Activated T-helper 9 cell treated with anti-CD3 and anti-CD28 coated beads, Interleukin-2, amount 50 U/mL, for 16 hours (primary cell): Measurements from ENCODE around the gene PLVAP.

ENCODE experiments used
- DNase-seq: peaks from one replicate; pipeline ENCODE4 v3.0.0-alpha.2; 2020; ENCODE audit warnings: low read depth

PLVAP gene

DNA sequence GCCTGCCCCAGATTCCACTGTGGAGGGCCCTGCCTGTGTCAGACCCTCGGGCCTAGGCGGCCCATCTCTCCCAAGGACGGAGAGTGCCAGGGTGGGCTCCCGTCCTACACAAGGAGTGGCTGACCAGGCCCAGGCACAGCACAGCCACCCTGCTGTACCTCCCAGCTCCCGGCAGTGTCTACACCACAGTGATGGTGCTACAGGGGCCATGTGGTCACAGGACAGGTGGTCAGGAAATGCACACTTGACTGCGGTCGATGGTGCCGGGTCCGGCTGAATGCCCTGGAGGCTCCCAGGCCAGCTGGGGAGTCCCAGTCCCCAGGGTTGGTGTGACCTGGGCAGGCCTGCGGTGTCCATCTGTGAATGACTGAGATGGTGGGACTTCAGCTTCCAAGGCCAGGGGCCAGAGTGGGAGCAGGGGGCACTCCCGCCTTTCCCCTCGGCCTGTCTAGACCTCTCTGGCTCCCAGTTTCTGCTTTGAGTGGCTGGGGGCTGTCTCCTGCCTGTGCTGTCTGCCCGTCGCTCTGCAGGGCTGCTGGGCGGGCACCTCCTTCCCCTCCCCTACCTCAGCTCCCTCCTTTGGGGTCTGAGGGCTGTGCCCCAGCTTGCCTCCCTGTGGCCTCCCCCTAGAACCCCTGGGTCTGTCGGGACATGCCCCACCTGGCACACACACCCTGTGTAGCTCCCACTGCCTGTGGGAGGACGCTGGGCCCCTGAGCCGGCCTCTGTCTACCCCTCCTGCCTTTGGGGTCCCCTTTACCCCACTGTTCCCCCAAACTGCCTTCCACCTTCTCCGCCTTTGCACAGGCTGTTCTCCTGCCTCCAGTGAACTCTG, 55.3 kb downstream of the PLVAP start:
- no peak for DNase-seq

DNA sequence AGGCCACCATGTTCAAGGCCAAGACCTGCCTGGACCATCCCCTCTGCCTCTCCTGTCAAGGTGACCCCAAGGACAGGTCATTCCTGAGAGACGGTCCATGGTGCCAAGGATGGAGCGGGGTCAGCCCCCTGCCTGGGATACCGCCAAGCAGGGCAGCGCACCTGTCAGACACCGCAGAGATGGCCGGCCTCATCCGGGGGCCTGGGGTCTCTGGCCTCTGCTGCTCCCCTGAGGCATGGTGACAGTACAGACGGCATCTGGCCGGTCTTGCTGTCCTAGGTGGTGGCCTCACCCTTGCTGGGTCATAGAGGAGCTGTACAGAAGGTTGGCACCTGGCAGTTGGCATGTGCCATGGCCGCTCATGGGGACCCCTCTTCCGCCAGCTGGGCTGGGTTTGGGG, 56.7 kb downstream of the PLVAP start:
- DNase-seq = no peak

- no peak for DNase-seq
Observed at GRCh38 chr19:17319473-17320238, 57.5 kb downstream of the PLVAP start.

DNA sequence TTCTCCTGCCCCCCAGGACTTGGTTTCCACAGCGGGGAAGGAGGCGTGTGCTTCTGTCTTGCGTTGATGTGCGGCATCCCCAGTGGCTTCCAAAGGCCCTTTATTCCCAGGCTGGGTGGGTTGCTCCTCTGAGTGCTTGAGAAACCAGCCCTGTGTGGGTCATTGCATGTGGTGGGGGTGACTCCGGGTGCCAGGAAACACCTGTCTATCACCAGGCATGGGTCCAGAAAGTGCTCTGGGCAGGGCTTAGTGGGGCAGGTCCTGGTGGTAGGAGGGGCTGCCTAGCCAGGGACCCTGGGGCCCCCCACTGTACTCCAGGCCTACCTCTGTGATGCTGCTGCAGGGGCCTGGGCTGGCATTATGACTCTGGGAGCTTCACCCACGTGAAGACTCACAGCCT, 58.2 kb downstream of the PLVAP start:
- DNase-seq = no peak

GRCh38 chr19:17314007-17314593, 63.0 kb downstream of the PLVAP start:
- no peak for DNase-seq

DNA sequence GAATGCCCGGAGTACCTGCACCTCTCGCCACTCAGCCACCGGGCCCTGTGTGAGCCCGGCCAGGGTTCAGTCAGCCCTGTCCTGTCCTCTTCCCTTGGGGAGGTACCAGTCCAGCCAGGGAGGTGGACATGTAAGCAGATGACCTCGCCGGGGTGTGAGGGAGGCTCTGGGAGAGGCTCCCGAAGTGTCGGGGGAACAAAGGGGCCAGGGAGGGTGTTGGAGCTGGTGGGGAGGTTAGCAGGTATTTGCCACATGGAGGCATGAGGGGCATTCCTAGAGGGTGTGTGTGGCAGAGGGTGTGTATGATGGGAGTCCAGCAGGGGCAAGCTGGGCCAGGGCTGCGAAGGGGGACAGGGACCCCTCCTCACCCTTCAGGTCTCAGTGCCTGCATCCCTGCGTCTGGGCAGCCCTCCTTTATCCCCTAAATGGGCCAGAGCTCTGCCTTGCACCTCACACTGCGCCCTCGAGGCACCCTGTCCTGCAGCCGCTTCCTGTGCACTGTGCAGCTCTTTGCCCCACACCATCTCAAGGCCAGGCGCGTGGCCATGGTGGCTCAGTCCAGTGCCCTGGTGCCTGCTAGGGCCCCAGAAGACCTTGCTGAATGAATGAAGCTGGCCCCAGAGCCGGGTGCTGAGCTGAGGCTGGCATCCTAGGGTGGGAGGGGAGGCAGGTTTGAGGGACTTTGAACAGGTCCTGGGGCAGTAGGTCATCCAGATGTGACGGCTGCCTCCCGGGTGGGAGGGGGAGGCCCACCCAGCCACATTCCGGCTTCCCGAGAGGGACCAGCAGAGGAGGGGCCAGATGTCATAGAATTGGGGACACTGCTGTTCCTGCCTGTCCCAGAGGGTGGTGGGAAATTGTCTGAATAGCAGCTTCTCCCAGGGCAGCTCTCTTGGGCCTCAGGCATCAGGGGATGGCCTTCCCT, 64.7 kb downstream of the PLVAP start:
- DNase-seq = no peak

GRCh38 chr19:17311455-17312188, 65.5 kb downstream of the PLVAP start:
- DNase-seq = no peak

DNA sequence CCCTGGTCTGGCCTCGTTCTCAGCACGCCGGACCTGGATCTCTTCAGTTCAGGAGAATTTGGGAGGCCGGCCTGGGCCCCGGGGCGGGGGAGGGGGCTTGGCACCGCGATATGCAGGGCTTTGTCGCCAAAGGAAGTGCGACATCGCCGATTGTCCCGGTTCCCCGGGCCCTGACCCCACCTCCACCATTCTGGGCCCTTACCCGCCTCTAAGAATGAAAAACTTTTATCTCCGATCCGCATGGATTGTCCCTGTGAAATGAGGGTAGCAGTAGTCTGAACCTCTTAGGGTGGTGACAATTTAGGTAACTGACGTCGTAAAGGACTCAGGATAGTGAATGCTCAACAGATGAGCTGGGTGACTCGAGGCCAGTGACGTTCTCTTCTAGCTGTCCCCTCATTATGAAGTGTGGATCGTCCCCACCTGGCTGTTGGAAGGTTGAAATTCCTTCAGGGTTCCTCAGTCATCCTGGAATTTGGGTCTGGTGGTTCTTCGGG, 67.1 kb downstream of the PLVAP start:
- DNase-seq = no peak

DNA sequence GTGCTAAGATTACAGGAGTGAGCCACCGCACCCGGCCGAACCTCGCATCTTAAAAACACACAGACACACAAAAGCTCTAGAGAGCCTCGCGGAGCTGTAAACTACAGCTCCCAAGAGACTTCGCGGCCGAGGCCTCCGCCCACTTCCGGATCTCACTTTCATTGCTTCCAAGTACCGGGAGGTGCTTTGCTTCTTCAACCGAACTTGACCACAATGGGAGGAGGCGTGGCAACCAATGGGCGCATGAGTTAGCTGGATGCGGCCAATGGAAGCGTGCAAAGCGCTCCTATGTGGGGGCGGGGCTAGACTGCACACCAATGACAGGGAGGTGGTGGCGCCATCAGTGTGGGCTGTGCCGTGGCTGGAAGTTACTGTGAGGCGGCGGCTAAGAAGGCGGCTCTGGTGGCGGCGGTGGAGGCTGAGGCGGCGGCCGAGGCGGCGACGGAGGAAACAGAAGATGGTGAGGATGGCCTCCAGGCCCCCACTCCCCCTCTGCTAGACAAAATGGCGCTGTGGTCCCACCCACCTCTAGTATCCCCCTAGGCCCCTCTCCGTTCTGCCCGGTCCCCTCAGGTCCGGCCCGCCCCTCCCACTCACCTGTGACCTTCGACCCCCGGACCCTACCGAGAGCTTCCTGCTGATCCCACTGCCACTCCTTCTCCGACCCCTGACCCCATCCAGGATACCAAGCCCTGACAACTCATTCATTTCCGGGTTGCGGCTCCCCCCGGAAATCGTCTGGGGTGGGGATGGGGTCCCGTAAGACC, 67.8 kb downstream of the PLVAP start, which contains the start of gene DDA1:
DDA1 (plus strand) TSS at position 366 of the 767 bp plus-strand sequence; CDS start at position 458, 92 bp downstream.
- DNase-seq = peak; percentile 99

DNA sequence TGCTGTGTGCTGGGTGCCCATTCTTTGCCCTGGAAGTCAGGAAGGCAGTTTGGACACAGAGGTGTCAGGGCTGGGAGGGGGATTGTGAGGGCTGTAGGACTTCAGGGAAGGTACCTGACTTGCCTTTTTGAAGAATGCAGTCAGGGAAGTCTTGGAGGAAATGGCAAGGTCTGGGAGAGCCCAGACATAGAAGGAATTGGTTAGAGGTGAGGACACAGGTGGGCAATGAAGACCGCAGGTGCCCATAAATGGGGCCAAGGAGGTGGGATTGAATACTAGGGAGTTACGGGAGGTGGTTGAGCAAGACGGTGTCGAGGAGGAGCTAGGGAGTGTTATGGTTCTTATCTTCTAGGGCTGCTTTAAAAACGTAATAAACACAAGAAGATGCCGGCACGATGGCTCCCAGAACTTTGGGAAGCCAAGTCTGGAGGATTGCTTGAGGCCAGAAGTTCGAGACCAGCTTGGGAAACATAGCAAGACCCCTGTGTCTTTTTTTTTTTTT, 69.2 kb downstream of the PLVAP start:
- DNase-seq = no peak

DNA sequence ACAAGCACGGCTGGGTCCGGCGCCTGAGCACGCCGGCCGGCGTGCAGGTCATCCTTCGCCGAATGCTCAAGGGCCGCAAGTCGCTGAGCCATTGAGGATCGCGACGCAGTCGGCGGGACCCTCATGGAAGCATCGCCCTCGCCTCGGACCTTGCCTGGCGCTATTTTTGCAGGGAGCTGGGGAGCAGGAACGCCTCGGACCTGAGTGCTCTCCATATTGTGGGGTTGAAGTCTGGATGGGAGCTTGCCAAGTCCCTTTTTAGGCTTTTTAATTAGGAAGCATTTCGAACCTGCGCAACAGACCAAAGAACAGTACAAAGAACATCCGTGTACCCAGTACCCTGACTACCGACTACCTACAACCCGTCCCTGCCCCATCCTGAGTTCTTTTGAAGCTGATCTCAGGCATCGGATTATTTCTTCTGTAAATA, 70.8 kb downstream of the PLVAP start:
- DNase-seq = no peak

DNA sequence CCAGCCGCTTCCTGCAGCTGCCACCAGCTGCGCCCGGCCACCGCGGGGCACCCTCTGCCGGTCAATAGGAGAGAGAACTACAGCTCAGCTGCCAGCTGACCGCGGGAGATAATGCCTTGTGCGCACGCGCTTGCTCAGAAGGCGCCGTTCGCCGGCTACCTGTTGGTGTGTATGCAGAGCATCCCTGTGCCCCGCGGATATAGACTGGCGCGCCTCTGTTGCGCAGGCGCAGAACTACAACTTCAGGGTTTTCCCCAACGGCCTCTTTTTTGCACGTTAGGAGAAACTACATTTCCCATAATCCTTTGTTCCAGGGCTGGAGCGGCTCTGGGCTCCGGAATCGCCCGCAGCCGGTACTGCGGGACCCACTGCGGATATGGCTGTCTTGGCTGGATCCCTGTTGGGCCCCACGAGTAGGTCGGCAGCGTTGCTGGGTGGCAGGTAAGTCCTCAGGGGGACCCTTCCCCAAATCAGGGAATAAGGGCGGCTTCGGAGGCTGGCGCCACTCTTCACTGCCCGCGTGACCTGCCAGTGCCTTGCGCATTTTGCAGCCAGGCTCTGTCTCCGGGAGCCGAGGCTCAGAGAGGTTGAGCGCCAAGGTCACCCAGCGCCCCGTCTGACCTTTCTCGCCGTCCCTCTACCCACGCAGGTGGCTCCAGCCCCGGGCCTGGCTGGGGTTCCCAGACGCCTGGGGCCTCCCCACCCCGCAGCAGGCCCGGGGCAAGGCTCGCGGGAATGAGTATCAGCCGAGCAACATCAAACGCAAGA, 71.4 kb downstream of the PLVAP start, which contains the start of gene MRPL34:
MRPL34 (plus strand) TSS at position 356 of the 768 bp plus-strand sequence; CDS start at position 377, 21 bp downstream.
- peak; percentile 91 for DNase-seq

- DNase-seq = no peak
Observed at GRCh38 chr19:17305216-17305516, 72.0 kb downstream of the PLVAP start.

DNA sequence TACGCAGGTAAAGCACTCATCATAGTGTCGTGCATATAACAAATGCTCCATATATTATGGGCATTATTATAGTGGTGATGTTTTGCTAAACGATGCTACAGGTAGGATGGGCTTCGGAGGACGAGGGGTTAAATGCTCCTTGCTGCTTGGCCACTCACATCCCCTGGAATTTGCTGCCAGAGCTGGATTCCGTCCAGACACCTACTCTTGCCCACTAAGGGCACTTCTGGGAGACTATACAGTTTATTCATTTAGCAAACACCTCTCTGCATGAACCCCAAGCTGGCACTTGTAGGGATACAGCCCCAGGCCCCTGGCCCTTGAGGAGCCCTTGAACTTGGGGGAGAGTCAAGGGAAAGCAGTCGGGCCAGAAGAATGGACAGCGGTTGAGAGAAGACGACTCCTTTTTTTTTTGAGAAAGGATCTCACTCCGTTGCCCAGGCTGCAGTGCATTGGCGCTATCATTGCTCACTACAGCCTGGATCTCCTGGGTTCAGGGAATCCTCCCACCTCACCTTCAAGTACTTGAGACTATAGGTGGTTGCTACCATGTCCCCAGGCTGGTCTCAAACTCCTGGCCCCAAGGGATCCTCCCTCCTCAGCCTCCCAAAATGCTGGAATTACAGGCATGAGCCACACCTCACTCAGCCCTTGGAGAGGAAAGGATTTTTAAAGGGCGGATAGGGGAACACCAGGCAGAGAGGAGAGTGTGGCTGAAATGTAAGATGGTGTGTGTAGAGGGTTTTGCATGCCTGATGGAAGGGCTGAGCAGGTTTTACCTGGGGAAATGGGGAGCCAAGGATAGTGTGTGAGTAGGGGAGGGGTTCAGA, 72.5 kb downstream of the PLVAP start:
- no peak for DNase-seq

- DNase-seq = no peak
Observed at GRCh38 chr19:17303940-17304267, 73.2 kb downstream of the PLVAP start.

- peak; percentile 89 for DNase-seq
Observed at GRCh38 chr19:17303167-17303939, 73.8 kb downstream of the PLVAP start, which contains the start of gene ABHD8. TSS of gene ABHD8 (minus strand) at chr19:17303425. CDS start at chr19:17301616, 1,809 bp downstream.

GRCh38 chr19:17302391-17303166, 74.6 kb downstream of the PLVAP start:
- DNase-seq = no peak
